Endothelial cell of umbilical vein (primary cell): ENCODE data around the gene SHISA7. TPM values are rescaled to one million over a fixed set of nuclear protein-coding genes. Genes with fewer than 3 reads are reported as not detected.

ENCODE experiments used
- BruUV-seq: library from RNA; stranded (reverse); fragments of 400-500 nt; replicated peaks from 2 replicates; lab custom pipeline; 2021; lab: Mats Ljungman, UMichigan
- CTCF ChIA-PET: fragments of 300-600, 350-600 bp; sonication (Branson Sonifier 250); formaldehyde crosslinking; loops from one replicate; lab custom pipeline; 2021; ENCODE audit warnings: antibody characterized with exemption, inconsistent platforms; lab: Charles Lee
- POLR2A ChIA-PET: fragments of 300-600, 350-600 bp; sonication (Branson Sonifier 250); formaldehyde crosslinking; loops from one replicate; lab custom pipeline; 2021; ENCODE audit warnings: antibody characterized with exemption, inconsistent platforms; lab: Charles Lee
- DNase-seq: peaks from one replicate; pipeline ENCODE4 v3.0.0-alpha.2; 2011; ENCODE audit warnings: low read depth, low spot score
- FAIRE-seq: peaks from 2 replicates; lab custom pipeline; 2011; peaks lifted over from hg19 to GRCh38; lab: Jason Lieb, UNC
- H2AFZ ChIP-seq: 2 replicates; pipeline ENCODE4 v1.6.0; 2012; ENCODE audit warnings: low read depth, low read length, control low read depth, inconsistent platforms
- H3K27ac ChIP-seq: 2 replicates; pipeline ENCODE4 v1.5.1; 2011; ENCODE audit warnings: low read depth, mild to moderate bottlenecking, control low read depth, low read length, moderate library complexity; ENCODE audit not compliant: insufficient read depth
- H3K27me3 ChIP-seq, 2 experiments: 2 replicates each; pipeline versions ENCODE4 v1.6.0 to v1.6.1; 2011; ENCODE audit warnings: low read length in 2 of 2, mixed read lengths in 1 of 2; ENCODE audit not compliant: control insufficient read depth in 2 of 2, insufficient read depth in 2 of 2
- H3K36me3 ChIP-seq, 2 experiments: 2 replicates in 1 of 2; 3 replicates in 1 of 2; pipeline ENCODE4 v1.5.1; 2011; ENCODE audit warnings: low read length in 2 of 2, mild to moderate bottlenecking in 1 of 2, moderate library complexity in 1 of 2; ENCODE audit not compliant: control insufficient read depth in 2 of 2, insufficient read depth in 2 of 2; ENCODE audit errors: extremely low read depth in 1 of 2
- H3K4me1 ChIP-seq: 3 replicates; pipeline ENCODE4 v1.5.1; 2011; ENCODE audit warnings: mild to moderate bottlenecking, low read length; ENCODE audit not compliant: control insufficient read depth, insufficient read depth; ENCODE audit errors: extremely low read depth
- H3K4me2 ChIP-seq: 2 replicates; pipeline ENCODE4 v1.6.1; 2011; ENCODE audit warnings: low read length, control low read depth, mixed read lengths; ENCODE audit not compliant: insufficient read depth
- H3K4me3 ChIP-seq, 3 experiments: fragments of 200-600 bp in 1 of 3; sonication (generic), shearing (Covaris generic) in 1 of 3; replicated peaks in 1 of 3; 2 replicates each; pipeline ENCODE4 v1.5.1; 2011 to 2016; ENCODE audit warnings: control low read depth in 3 of 3, low read length in 3 of 3, mild to moderate bottlenecking in 2 of 3, inconsistent platforms in 1 of 3, low read depth in 1 of 3, moderate library complexity in 1 of 3; ENCODE audit not compliant: insufficient read depth in 1 of 3
- H3K79me2 ChIP-seq: 2 replicates; pipeline ENCODE4 v1.6.0; 2012; ENCODE audit warnings: low read length, inconsistent platforms; ENCODE audit not compliant: control insufficient read depth, insufficient read depth
- H3K9ac ChIP-seq: replicated peaks from 2 replicates; pipeline ENCODE3; 2011; ENCODE audit warnings: low read length, control low read depth; ENCODE audit not compliant: insufficient read depth; ENCODE audit errors: extremely low read depth
- H3K9me1 ChIP-seq: replicated peaks from 3 replicates; pipeline ENCODE4 v1.6.0; 2011; ENCODE audit warnings: mild to moderate bottlenecking, low read length; ENCODE audit not compliant: control insufficient read depth, insufficient read depth; ENCODE audit errors: extremely low read depth
- H3K9me3 ChIP-seq: replicated peaks from 2 replicates; pipeline ENCODE4 v1.5.1; 2012; ENCODE audit warnings: low read length, inconsistent platforms; ENCODE audit not compliant: control insufficient read depth, insufficient read depth
- H4K20me1 ChIP-seq: replicated peaks from 2 replicates; pipeline ENCODE3; 2011; ENCODE audit warnings: mild to moderate bottlenecking, low read length; ENCODE audit not compliant: control insufficient read depth, insufficient read depth; ENCODE audit errors: extremely low read depth
- EZH2 ChIP-seq: IDR thresholded peaks from 2 replicates; pipeline ENCODE4 v1.6.1; 2012; ENCODE audit warnings: borderline replicate concordance, low read depth, mild to moderate bottlenecking, moderate library complexity, low read length, inconsistent platforms; ENCODE audit not compliant: severe bottlenecking
- FOS ChIP-seq: IDR thresholded peaks from 2 replicates; pipeline ENCODE4 v1.6.1; 2011; ENCODE audit warnings: mild to moderate bottlenecking, low read length, moderate library complexity, borderline replicate concordance; ENCODE audit not compliant: insufficient read depth
- GATA2 ChIP-seq: IDR thresholded peaks from 2 replicates; pipeline ENCODE4 v1.7.0; 2011; ENCODE audit warnings: low read depth, mild to moderate bottlenecking, moderate library complexity, mixed read lengths, low read length; ENCODE audit not compliant: insufficient read length, insufficient read depth
- JUN ChIP-seq: IDR thresholded peaks from 2 replicates; pipeline ENCODE4 v1.6.1; 2011; ENCODE audit warnings: borderline replicate concordance, low read depth; ENCODE audit not compliant: insufficient read length, insufficient read depth
- MYC ChIP-seq: IDR thresholded peaks from one replicate; pipeline ENCODE4 v1.6.1; 2011; ENCODE audit warnings: mild to moderate bottlenecking, low read depth, low read length
- POLR2A ChIP-seq: IDR thresholded peaks from 2 replicates; pipeline ENCODE4 v1.6.1; 2012; ENCODE audit warnings: low read depth, mild to moderate bottlenecking, control low read depth, low read length
- POLR2AphosphoS5 ChIP-seq: IDR thresholded peaks from 2 replicates; pipeline ENCODE4 v1.6.1; 2012; ENCODE audit warnings: low read depth, mild to moderate bottlenecking, control low read depth, low read length, moderate library complexity; ENCODE audit not compliant: insufficient read depth
- dilution Hi-C: fragments of 300-500 bp; cut with MboI; formaldehyde crosslinking; loops from one replicate; pipeline ENCODE4 v1.15.0; 2019; ENCODE audit warnings: low sequenced_read_pairs; ENCODE audit not compliant: extremely low pct_ligation_motif_present
- intact Hi-C: fragments of 100-400 bp; cut with micrococcal nuclease; formaldehyde crosslinking; loops from one replicate; pipeline ENCODE4 v1.10.0; 2022
- polyA plus RNA-seq, 4 experiments: library from polyadenylated mRNA; depleted of rRNA in 3 of 4; stranded (reverse) in 3 of 4; unstranded in 1 of 4; fragments of >200 nt; gene quantifications; 2 replicates each; pipeline versions ENCODE4 v1.2.1 to v1.2.3, GENCODE V29; 2011 to 2012; ENCODE audit warnings: missing spikeins in 1 of 4
- total RNA-seq: library from RNA; stranded (reverse); gene quantifications from 2 replicates; pipeline ENCODE4 v1.2.3, GENCODE V29; 2021
- TF ChIP-seq, protein P1 (sequence below): IDR thresholded peaks from 2 replicates; pipeline ENCODE4 v1.6.1; 2011; ENCODE audit not compliant: insufficient read depth, insufficient read length
- TF ChIP-seq, protein P2 (sequence below), 2 donors: IDR thresholded peaks; 1 replicate in 1 of 2; 2 replicates in 1 of 2; pipeline ENCODE4 v1.5.1; 2011; ENCODE audit warnings: low read length in 2 of 2, mild to moderate bottlenecking in 2 of 2, moderate library complexity in 2 of 2, control low read depth in 1 of 2, inconsistent platforms in 1 of 2, low read depth in 1 of 2; ENCODE audit not compliant: insufficient read depth in 1 of 2; ENCODE audit errors: extremely low read depth in 1 of 2

SHISA7 gene
- total and polyA plus RNA-seq, 2 donors (not counting 3 experiments of a cell fraction or from before 2014, with no cell fraction given): not detected

DNA sequence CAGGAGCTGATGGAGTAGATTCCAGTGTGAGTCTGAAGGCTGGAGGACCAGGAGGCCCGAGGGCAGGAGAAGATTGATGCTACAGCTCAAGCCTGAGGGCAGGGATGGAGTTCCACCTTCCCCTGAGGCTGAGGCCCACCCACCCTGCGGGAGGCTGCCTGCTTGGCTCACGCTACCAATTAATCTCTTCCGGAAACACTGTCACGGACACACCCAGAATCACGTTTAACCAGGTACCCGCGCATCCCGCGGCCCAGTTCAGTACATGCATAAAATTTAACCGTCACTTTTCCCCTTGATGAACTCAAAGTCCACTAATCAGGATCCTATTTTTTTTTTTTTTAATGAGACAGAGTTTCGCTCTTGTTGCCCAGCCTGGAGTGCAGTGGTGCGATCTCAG, 28.2 kb upstream of the SHISA7 start:
- TF ChIP-seq MYC (no peak), POLR2A (no peak), EZH2 (no peak), GATA2 (no peak), JUN (no peak), FOS (no peak), POLR2AphosphoS5 (no peak)
- TF ChIP-seq, protein P1, sequence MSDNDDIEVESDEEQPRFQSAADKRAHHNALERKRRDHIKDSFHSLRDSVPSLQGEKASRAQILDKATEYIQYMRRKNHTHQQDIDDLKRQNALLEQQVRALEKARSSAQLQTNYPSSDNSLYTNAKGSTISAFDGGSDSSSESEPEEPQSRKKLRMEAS: no peak
- TF ChIP-seq, protein P2, sequence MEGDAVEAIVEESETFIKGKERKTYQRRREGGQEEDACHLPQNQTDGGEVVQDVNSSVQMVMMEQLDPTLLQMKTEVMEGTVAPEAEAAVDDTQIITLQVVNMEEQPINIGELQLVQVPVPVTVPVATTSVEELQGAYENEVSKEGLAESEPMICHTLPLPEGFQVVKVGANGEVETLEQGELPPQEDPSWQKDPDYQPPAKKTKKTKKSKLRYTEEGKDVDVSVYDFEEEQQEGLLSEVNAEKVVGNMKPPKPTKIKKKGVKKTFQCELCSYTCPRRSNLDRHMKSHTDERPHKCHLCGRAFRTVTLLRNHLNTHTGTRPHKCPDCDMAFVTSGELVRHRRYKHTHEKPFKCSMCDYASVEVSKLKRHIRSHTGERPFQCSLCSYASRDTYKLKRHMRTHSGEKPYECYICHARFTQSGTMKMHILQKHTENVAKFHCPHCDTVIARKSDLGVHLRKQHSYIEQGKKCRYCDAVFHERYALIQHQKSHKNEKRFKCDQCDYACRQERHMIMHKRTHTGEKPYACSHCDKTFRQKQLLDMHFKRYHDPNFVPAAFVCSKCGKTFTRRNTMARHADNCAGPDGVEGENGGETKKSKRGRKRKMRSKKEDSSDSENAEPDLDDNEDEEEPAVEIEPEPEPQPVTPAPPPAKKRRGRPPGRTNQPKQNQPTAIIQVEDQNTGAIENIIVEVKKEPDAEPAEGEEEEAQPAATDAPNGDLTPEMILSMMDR (IDR thresholded peaks at IDR 0.05; ENCODE audit: extremely low read depth in 1 of 2, insufficient read depth in 1 of 2, low read depth in 1 of 2, low read length in 2 of 2): no peak
- Histone ChIP-seq H3K79me2 (no peaks in the 10 kb centered on the region), H4K20me1 (no peaks in the 10 kb centered on the region), H3K4me1 (peaks cover 5% of the 10 kb centered on the region), H3K4me2 (no peak overlapping the region), H3K9me1 (no peaks in the 10 kb centered on the region), H3K27ac (no peak overlapping the region), H3K27me3 (no peaks in the 10 kb centered on the region), H3K4me3 (no peak overlapping the region), H2AFZ (no peak overlapping the region), H3K9ac (no peak overlapping the region), H3K36me3 (no peaks in the 10 kb centered on the region), H3K9me3 (no peaks in the 10 kb centered on the region)
- DNase-seq: no peak
- CTCF ChIA-PET: interaction anchor here (1.1 to 2.0 kb wide), 2 partner anchors 33 to 160 kb away, joined by 3 to 14 read pairs; no protein-coding TSS in a partner anchor
- no TSS peak for BruUV-seq
- FAIRE-seq: no peak
- POLR2A ChIA-PET: interaction anchor here (0.7 kb wide), 1 partner anchor 8 kb away, joined by 5 read pairs; no protein-coding TSS in a partner anchor
- dilution Hi-C loops (no loop called here), intact Hi-C loops (no loop called here)
